HepG2 (cell line): ENCODE results near the gene SLA2. TPM values are rescaled to one million over a fixed set of nuclear protein-coding genes. Genes with fewer than 3 reads are reported as not detected.

Experiments
- polyA plus RNA-seq, 8 experiments: library from polyadenylated mRNA; depleted of rRNA in 3 of 8; stranded (reverse) in 7 of 8; unstranded in 1 of 8; fragments of >200 nt; fragmentation: Illumina TruSeq in 4 of 8; extraction: Trizol in 4 of 8; gene quantifications; 2 replicates each; pipeline versions ENCODE4 v1.2.1 to v1.2.3, GENCODE V29; 2011 to 2016; ENCODE audit warnings: low read depth in 4 of 8, missing spikeins in 1 of 8, mixed read lengths in 1 of 8; ENCODE audit not compliant: insufficient read depth in 1 of 8
- small RNA-seq, 3 experiments: library from RNA; depleted of rRNA; stranded (forward); fragments of <200 nt; gene quantifications; one replicate each; pipeline ENCODE3, GENCODE V24; 2012; ENCODE audit warnings: low read depth in 2 of 3, low replicate concordance in 1 of 3; ENCODE audit not compliant: insufficient read length in 3 of 3, insufficient read depth in 2 of 3
- total RNA-seq, 5 experiments: library from RNA; depleted of rRNA; stranded (reverse); fragments of >200 nt; fragmentation: Illumina TruSeq; extraction: Trizol; gene quantifications; 2 replicates each; pipeline ENCODE4 v1.2.3, GENCODE V29; 2016; ENCODE audit warnings: low read depth in 1 of 5

Gene SLA2
- total and polyA plus RNA-seq, 2 of the 13 experiments (the other 11 are each of a cell fraction or from before 2014, with no cell fraction given), result 1.6 to 3.6 TPM

Small RNA genes lying within 50 kb of the gene (small RNA-seq; reads per million reads assigned to genes)
- gene RF00019, result 0 reads per million in 3 experiments

Other genes with a start within 250 kb of the SLA2 start
- gene MYL9, start 104.7 kb downstream of the SLA2 start, total RNA-seq (2016; rRNA removed; fragmentation: Illumina TruSeq; extraction: Trizol), result 2.2 and 2.7 TPM in 2 replicates
- gene MYL9, start 104.7 kb downstream of the SLA2 start, polyA plus RNA-seq (2011; rRNA removed), result 0.87 and 1.1 TPM in 2 replicates
- 53.9 and 60.3 TPM in 2 replicates for gene TGIF2, start 72.6 kb downstream of the SLA2 start, total RNA-seq (2016; rRNA removed; fragmentation: Illumina TruSeq; extraction: Trizol)
- gene TGIF2, start 72.6 kb downstream of the SLA2 start, polyA plus RNA-seq (2011; rRNA removed), result 41.3 and 49.9 TPM in 2 replicates
- gene RAB5IF, start 40.4 kb downstream of the SLA2 start, total RNA-seq (2016; rRNA removed; fragmentation: Illumina TruSeq; extraction: Trizol), result 292 and 305 TPM in 2 replicates
- 218 and 261 TPM in 2 replicates for gene RAB5IF, start 40.4 kb downstream of the SLA2 start, polyA plus RNA-seq (2011; rRNA removed)
- 36.0 and 43.3 TPM in 2 replicates for gene NDRG3, start 99.9 kb upstream of the SLA2 start, total RNA-seq (2016; rRNA removed; fragmentation: Illumina TruSeq; extraction: Trizol)
- gene NDRG3, start 99.9 kb upstream of the SLA2 start, polyA plus RNA-seq (2011; rRNA removed), result 34.7 and 40.5 TPM in 2 replicates
- 53.7 and 82.4 TPM in 2 replicates for gene DSN1, start 127.6 kb upstream of the SLA2 start, total RNA-seq (2016; rRNA removed; fragmentation: Illumina TruSeq; extraction: Trizol)
- 10.5 and 18.7 TPM in 2 replicates for gene DSN1, start 127.6 kb upstream of the SLA2 start, polyA plus RNA-seq (2011; rRNA removed)
- gene TLDC2, start 229.9 kb upstream of the SLA2 start, total RNA-seq (2016; rRNA removed; fragmentation: Illumina TruSeq; extraction: Trizol), result 1.2 and 1.6 TPM in 2 replicates
- 0.69 and 1.5 TPM in 2 replicates for gene TLDC2, start 229.9 kb upstream of the SLA2 start, polyA plus RNA-seq (2011; rRNA removed)